HFF-Myc (cell line): ENCODE data around the gene RASAL3.

Source experiments
- DNase-seq: peaks from one replicate; pipeline ENCODE4 v3.0.0-alpha.2; 2011; ENCODE audit warnings: low read depth; ENCODE audit errors: extremely low read depth
- H3K4me3 ChIP-seq: replicated peaks from 2 replicates; pipeline ENCODE4 v1.5.1; 2011; ENCODE audit warnings: low read depth, mild to moderate bottlenecking, control low read depth, low read length
- CTCF ChIP-seq: IDR thresholded peaks from 2 replicates; pipeline ENCODE4 v1.5.1; 2012; ENCODE audit warnings: mild to moderate bottlenecking, low read depth, low read length, control low read depth; ENCODE audit errors: missing control alignments

RASAL3 gene

GRCh38 chr19:15502264-15502663, 37.9 kb upstream of the RASAL3 start:
- H3K4me3 ChIP-seq = no peak overlapping the region
- DNase-seq = no peak
- TF ChIP-seq CTCF = no peak

- no peak for DNase-seq
- no peak for TF ChIP-seq CTCF
- H3K4me3 ChIP-seq = no peak overlapping the region
Observed at GRCh38 chr19:15501596-15501995, 37.3 kb upstream of the RASAL3 start.

DNA sequence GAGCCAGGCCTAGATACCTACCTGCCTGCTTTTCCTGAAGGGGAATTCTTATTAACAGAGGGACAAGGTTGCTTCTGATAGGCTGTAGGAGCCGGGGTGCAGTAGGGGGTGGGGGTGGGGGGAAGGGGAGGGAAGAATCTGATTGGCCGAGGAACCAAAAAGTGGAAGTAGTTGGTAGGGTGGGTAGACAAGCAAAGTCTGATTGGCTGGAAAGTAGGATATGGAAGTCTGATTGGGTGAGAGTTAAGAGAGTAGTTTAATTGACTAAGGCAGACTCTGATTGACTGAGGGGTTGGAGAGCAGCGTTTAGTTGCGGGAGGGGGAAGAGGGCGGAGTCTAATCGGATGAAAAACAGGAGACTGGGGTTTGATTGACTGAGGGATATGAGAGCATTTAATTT, 34.6 kb upstream of the RASAL3 start:
- no peak for DNase-seq
- no peak for TF ChIP-seq CTCF
- no peak overlapping the region for H3K4me3 ChIP-seq

DNA sequence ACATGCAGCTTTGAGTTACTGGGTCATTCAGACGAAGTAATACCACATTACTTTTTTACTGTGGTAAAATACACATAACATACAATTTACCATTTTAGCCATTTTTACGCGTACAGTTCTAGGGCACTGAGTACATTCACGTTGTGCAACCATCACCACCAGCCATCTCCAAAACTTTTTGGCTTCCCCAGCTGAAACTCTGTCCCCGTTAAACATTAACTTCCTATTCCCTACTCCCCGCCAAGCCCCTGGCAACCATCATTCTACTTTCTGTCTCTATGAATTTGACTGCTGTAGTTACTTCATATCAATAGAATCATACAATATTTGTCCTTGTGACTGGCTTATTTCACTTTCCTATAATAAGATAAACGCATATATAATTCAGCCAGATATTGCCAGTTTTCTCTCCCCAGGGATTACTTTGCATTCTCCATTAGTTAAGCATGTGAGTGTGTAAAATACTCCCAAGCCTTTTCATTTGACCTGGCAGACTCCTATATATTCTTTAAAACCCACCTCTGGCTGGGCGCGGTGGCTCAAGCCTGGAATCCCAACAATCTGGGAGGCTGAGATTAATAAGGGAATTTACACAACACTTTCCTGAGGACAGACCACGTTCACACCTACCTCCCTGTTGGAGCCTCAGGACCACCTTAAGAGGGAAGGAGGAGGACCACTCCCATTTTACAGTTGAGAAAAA, 34.0 kb upstream of the RASAL3 start:
- no peak for TF ChIP-seq CTCF
- no peak for DNase-seq
- H3K4me3 ChIP-seq = no peak overlapping the region

- no peak for DNase-seq
- no peak overlapping the region for H3K4me3 ChIP-seq
- no peak for TF ChIP-seq CTCF
Observed at GRCh38 chr19:15495151-15495550, 30.8 kb upstream of the RASAL3 start.

DNA sequence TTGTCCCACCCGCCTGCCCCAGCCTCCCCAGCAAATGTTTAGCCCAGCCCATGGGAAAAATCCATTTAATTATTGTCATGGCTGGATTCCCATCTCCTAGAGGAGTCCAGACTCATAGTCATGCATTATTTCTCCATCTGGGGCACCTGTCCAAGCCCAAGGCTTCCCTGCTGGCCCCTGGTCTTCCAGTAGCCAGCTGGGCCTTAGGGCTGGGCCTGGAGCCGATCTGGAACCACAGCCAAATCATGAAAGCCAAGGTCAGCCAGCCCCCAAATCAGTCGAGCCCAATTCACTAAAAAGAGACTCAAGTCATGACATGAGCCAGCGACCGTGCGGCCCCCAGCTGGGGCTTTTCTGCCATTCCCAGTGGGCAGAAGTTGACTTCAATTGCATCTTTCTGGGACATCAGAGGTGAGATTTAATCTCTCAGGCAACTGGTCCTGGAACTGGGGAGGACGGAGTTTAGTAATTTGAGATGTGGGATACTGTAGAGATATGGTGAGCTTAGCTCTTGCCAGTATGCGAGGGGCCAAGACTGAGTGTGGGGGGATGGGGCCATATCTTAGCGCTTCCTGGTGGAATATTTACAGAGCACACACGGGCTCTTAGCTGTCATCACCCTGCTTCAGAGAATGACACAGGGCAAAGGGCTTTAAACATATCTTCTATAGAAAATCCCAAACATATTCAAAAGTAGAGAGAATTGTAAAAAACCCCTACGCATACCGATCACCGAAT, 24.3 kb upstream of the RASAL3 start:
- H3K4me3 ChIP-seq = no peak overlapping the region
- DNase-seq = no peak
- no peak for TF ChIP-seq CTCF
